Keratinocyte (primary cell): Measurements from ENCODE around the gene CDC42EP5. TPM values are rescaled to one million over a fixed set of nuclear protein-coding genes. Genes with fewer than 3 reads are reported as not detected.

Source experiments
- DNase-seq: peaks from one replicate; pipeline ENCODE4 v3.0.0-alpha.2; 2011; ENCODE audit warnings: low read depth, missing footprints, low spot score
- FAIRE-seq: peaks from 2 replicates; lab custom pipeline; 2011; peaks lifted over from hg19 to GRCh38; lab: Jason Lieb, UNC
- H2AFZ ChIP-seq: 2 replicates; pipeline ENCODE4 v1.6.0; 2012; ENCODE audit warnings: low read length, control low read depth, inconsistent platforms; ENCODE audit not compliant: control insufficient read depth
- H3K27ac ChIP-seq: 2 replicates; pipeline ENCODE4 v1.5.1; 2011; ENCODE audit warnings: low read length; ENCODE audit not compliant: control insufficient read depth, insufficient read depth
- H3K27me3 ChIP-seq: 3 replicates; pipeline ENCODE4 v1.6.0; 2011; ENCODE audit warnings: low read length; ENCODE audit not compliant: control insufficient read depth, insufficient read depth; ENCODE audit errors: extremely low read depth
- H3K36me3 ChIP-seq, 2 experiments: 2 replicates in 1 of 2; 3 replicates in 1 of 2; pipeline ENCODE4 v1.5.1; 2011; ENCODE audit warnings: low read length in 2 of 2, mild to moderate bottlenecking in 1 of 2; ENCODE audit not compliant: control insufficient read depth in 2 of 2, insufficient read depth in 2 of 2; ENCODE audit errors: extremely low read depth in 1 of 2
- H3K4me1 ChIP-seq: 3 replicates; pipeline ENCODE4 v1.5.1; 2011; ENCODE audit warnings: low read length; ENCODE audit not compliant: control insufficient read depth, insufficient read depth; ENCODE audit errors: extremely low read depth
- H3K4me2 ChIP-seq: 3 replicates; pipeline ENCODE4 v1.6.0; 2011; ENCODE audit warnings: low read depth, low read length; ENCODE audit not compliant: control insufficient read depth, insufficient read depth; ENCODE audit errors: extremely low read depth
- H3K4me3 ChIP-seq, 3 experiments: fragments of 200-600 bp in 1 of 3; sonication (generic) in 1 of 3; 2 replicates in 2 of 3; 3 replicates in 1 of 3; pipeline ENCODE4 v1.5.1; 2011 to 2016; ENCODE audit warnings: low read length in 3 of 3, mild to moderate bottlenecking in 3 of 3, control low read depth in 2 of 3, inconsistent platforms in 1 of 3, low read depth in 1 of 3, mixed read lengths in 1 of 3, mixed run types in 1 of 3, moderate library complexity in 1 of 3; ENCODE audit not compliant: control insufficient read depth in 2 of 3, insufficient read depth in 2 of 3; ENCODE audit errors: extremely low read depth in 1 of 3
- H3K79me2 ChIP-seq: 2 replicates; pipeline ENCODE4 v1.6.0; 2012; ENCODE audit warnings: low read length; ENCODE audit not compliant: control insufficient read depth, insufficient read depth
- H3K9ac ChIP-seq: 3 replicates; pipeline ENCODE4 v1.6.0; 2011; ENCODE audit warnings: low read length; ENCODE audit not compliant: control insufficient read depth, insufficient read depth; ENCODE audit errors: extremely low read depth
- H3K9me1 ChIP-seq: 3 replicates; pipeline ENCODE4 v1.6.0; 2011; ENCODE audit warnings: low read length; ENCODE audit not compliant: control insufficient read depth, insufficient read depth; ENCODE audit errors: extremely low read depth
- H3K9me3 ChIP-seq: 2 replicates; pipeline ENCODE4 v1.5.1; 2012; ENCODE audit warnings: low read depth, low read length; ENCODE audit not compliant: control insufficient read depth
- H4K20me1 ChIP-seq: 3 replicates; pipeline ENCODE4 v1.6.0; 2011; ENCODE audit warnings: low read length; ENCODE audit not compliant: control insufficient read depth, insufficient read depth; ENCODE audit errors: extremely low read depth
- CTCF ChIP-seq, 3 experiments: IDR thresholded peaks in 1 of 3; conservative IDR thresholded peaks in 1 of 3; optimal IDR thresholded peaks in 1 of 3; 2 replicates in 2 of 3; 3 replicates in 1 of 3; pipeline versions ENCODE3 to v1.5.1; 2011; ENCODE audit warnings: low read length in 3 of 3, mild to moderate bottlenecking in 3 of 3, moderate library complexity in 2 of 3, control low read depth in 1 of 3, inconsistent platforms in 1 of 3; ENCODE audit not compliant: insufficient read depth in 2 of 3; ENCODE audit errors: extremely low read depth in 1 of 3
- EZH2 ChIP-seq: IDR thresholded peaks from one replicate; pipeline ENCODE4 v1.6.1; 2012; ENCODE audit warnings: inconsistent platforms, mild to moderate bottlenecking, low read length, moderate library complexity
- dilution Hi-C: fragments of 300-500 bp; cut with MboI; formaldehyde crosslinking; loops from one replicate; pipeline ENCODE4 v1.7.0; 2020; ENCODE audit warnings: low sequenced_read_pairs; ENCODE audit not compliant: extremely low pct_ligation_motif_present
- polyA plus RNA-seq, 5 experiments: library from polyadenylated mRNA; depleted of rRNA in 3 of 5; stranded (reverse) in 3 of 5; stranded (forward) in 1 of 5; unstranded in 1 of 5; fragments of >200 nt; gene quantifications; 1 replicate in 1 of 5; 2 replicates in 3 of 5; 3 replicates in 1 of 5; pipeline versions ENCODE4 v1.2.1 to v1.2.3, GENCODE V29; 2011 to 2012; ENCODE audit warnings: missing spikeins in 2 of 5, low read depth in 1 of 5, low replicate concordance in 1 of 5

CDC42EP5 gene
- polyA plus RNA-seq, 1 donor (not counting 4 experiments of a cell fraction or from before 2014, with no cell fraction given): 8.6 TPM

DNA sequence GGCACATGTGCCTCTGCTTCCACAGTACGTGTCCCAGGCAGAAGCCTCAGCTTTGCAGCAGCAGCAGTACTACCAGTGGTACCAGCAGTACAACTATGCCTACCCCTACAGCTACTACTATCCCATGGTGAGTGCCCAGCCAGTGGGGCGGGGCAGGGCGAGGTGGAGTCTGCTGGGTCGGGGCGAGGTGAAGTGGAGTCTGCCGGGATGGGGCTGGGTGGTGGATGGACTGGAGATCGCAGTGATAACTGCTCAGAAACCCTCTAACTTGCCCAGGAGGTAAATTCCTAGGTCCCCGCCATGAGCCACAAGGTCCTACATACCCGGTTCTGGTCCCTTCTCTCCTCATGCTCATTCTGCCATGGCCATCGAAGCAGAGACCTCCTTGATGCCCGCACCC lies 20.5 kb downstream of the CDC42EP5 start:
- Histone ChIP-seq H3K4me3 (no peak overlapping the region), H3K9me3 (no peaks in the 10 kb centered on the region), H4K20me1 (peaks cover 20% of the 10 kb centered on the region), H3K27me3 (no peaks in the 10 kb centered on the region), H2AFZ (no peak overlapping the region), H3K4me2 (no peak overlapping the region), H3K79me2 (peaks cover 96% of the 10 kb centered on the region), H3K36me3 (peaks cover 52 to 58% of the 10 kb centered on the region in 2 experiments), H3K9ac (no peak overlapping the region), H3K4me1 (peaks cover 16% of the 10 kb centered on the region), H3K27ac (no peak overlapping the region), H3K9me1 (peaks cover 2% of the 10 kb centered on the region)
- dilution Hi-C loops: no loop called here
- no peak for FAIRE-seq
- TF ChIP-seq EZH2 (no peak), CTCF (optimal IDR thresholded peaks at IDR 0.05 in 1 of 3, IDR thresholded peaks at IDR 0.05 in 1 of 3, conservative IDR thresholded peaks at IDR 0.05 in 1 of 3; ENCODE audit: extremely low read depth in 1 of 3, insufficient read depth in 2 of 3, low read length in 3 of 3) (no peak)
- DNase-seq: no peak

DNA sequence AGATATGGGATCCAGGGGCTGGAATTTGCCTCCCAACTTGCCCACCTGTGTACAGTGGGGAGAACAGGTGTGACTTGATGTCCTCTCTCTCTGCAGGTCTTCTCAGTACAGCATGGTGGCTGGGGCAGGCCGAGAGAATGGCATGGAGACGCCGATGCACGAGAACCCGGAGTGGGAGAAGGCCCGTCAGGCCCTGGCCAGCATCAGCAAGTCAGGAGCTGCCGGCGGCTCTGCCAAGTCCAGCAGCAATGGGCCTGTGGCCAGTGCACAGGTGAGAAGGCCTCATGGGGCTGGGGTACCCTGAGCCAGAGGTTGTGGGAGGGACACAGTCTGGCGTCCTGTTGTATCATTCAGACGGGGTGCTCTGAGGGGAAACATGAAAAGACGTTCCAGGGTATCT lies 21.1 kb downstream of the CDC42EP5 start:
- dilution Hi-C loops: no loop called here
- H3K9me3 ChIP-seq: no peaks in the 10 kb centered on the region
- H3K27ac ChIP-seq: no peak overlapping the region
- peaks cover 2% of the 10 kb centered on the region for H3K9me1 ChIP-seq
- H3K79me2 ChIP-seq: peaks cover 98% of the 10 kb centered on the region
- FAIRE-seq (no peak), DNase-seq (no peak)
- H3K9ac ChIP-seq: peak overlapping the region; percentile 24
- H3K27me3 ChIP-seq: no peaks in the 10 kb centered on the region
- H4K20me1 ChIP-seq: peaks cover 20% of the 10 kb centered on the region
- no peak overlapping the region for H3K4me3 ChIP-seq
- H3K36me3 ChIP-seq: peaks cover 47 to 51% of the 10 kb centered on the region in 2 experiments
- TF ChIP-seq EZH2 (no peak), CTCF (optimal IDR thresholded peaks at IDR 0.05 in 1 of 3, IDR thresholded peaks at IDR 0.05 in 1 of 3, conservative IDR thresholded peaks at IDR 0.05 in 1 of 3; ENCODE audit: extremely low read depth in 1 of 3, insufficient read depth in 2 of 3, low read length in 3 of 3) (no peak)
- no peak overlapping the region for H2AFZ ChIP-seq
- no peak overlapping the region for H3K4me2 ChIP-seq
- peaks cover 22% of the 10 kb centered on the region for H3K4me1 ChIP-seq
